ENCODE results near the gene RAB34. TPM values are rescaled to one million over a fixed set of nuclear protein-coding genes. Genes with fewer than 3 reads are reported as not detected.

RAB34 gene
- total RNA-seq, 3 donors from 2014 or later (not counting 1 experiment from before 2014, with no cell fraction given), result 3.7 to 12.9 (median 3.8) TPM

GRCh38 chr17:28748852-28749515, 31.3 kb upstream of the RAB34 start:
- Histone ChIP-seq H3K9me3 (ENCODE audit: control insufficient read depth, insufficient read depth, low read length) (no peaks in the 10 kb centered on the region), H3K4me3 (ENCODE audit: low read length) (no peak overlapping the region), H3K36me3 (ENCODE audit: control insufficient read depth, insufficient read depth, low read length) (peaks cover 15% of the 10 kb centered on the region), H3K27ac (ENCODE audit: low read length) (no peak overlapping the region), H3K27me3 (ENCODE audit: control insufficient read depth, insufficient read depth, low read length) (no peaks in the 10 kb centered on the region), H3K4me1 (ENCODE audit: control insufficient read depth, insufficient read depth, low read length) (peaks cover 37% of the 10 kb centered on the region)
- intact Hi-C loops (cut with micrococcal nuclease), result no loop called here
- no peaks in the 10 kb centered on the region for H3K36me3 Mint-ChIP-seq
- H3K27ac Mint-ChIP-seq, result peak overlapping the region in 1 of 2 donors; percentile 40
- WGBS (ENCODE audit: insufficient coverage), result 92% methylated on average over 18 of the region's 18 CpGs
- H3K4me3 Mint-ChIP-seq, result no peak overlapping the region
- no peak for ATAC-seq
- no peaks in the 10 kb centered on the region for H3K27me3 Mint-ChIP-seq (ENCODE audit: low read depth in 2 of 2)
- TF ChIP-seq CTCF (IDR thresholded peaks at IDR 0.05), result no peak
- H3K4me1 Mint-ChIP-seq, result peaks cover 5 to 21% of the 10 kb centered on the region in 2 donors
- no peaks in the 10 kb centered on the region for H3K9me3 Mint-ChIP-seq
- no peak for DNase-seq

- Mint-ChIP-seq H3K27me3 (ENCODE audit: low read depth in 2 of 2) (no peaks in the 10 kb centered on the region), H3K27ac (peak overlapping the region; percentile 4 to 40), H3K4me3 (no peak overlapping the region), H3K36me3 (no peaks in the 10 kb centered on the region), H3K9me3 (no peaks in the 10 kb centered on the region), H3K4me1 (peaks cover 5 to 26% of the 10 kb centered on the region in 2 donors)
- ATAC-seq (no peak), DNase-seq (no peak)
- no peaks in the 10 kb centered on the region for H3K27me3 ChIP-seq (ENCODE audit: control insufficient read depth, insufficient read depth, low read length)
- peaks cover 15% of the 10 kb centered on the region for H3K36me3 ChIP-seq (ENCODE audit: control insufficient read depth, insufficient read depth, low read length)
- intact Hi-C loops (cut with micrococcal nuclease), result no loop called here
- no peak for TF ChIP-seq CTCF (IDR thresholded peaks at IDR 0.05)
- WGBS (ENCODE audit: insufficient coverage), result 91% methylated on average over 18 of the region's 18 CpGs
- no peak overlapping the region for H3K27ac ChIP-seq (ENCODE audit: low read length)
- H3K4me1 ChIP-seq (ENCODE audit: control insufficient read depth, insufficient read depth, low read length), result peaks cover 43% of the 10 kb centered on the region
- no peaks in the 10 kb centered on the region for H3K9me3 ChIP-seq (ENCODE audit: control insufficient read depth, insufficient read depth, low read length)
- H3K4me3 ChIP-seq (ENCODE audit: low read length), result no peak overlapping the region
Measured at GRCh38 chr17:28747801-28748750, 30.4 kb upstream of the RAB34 start.

GRCh38 chr17:28747051-28747691, 29.5 kb upstream of the RAB34 start:
- Histone ChIP-seq H3K4me3 (ENCODE audit: low read length) (no peak overlapping the region), H3K4me1 (ENCODE audit: control insufficient read depth, insufficient read depth, low read length) (peaks cover 50% of the 10 kb centered on the region), H3K9me3 (ENCODE audit: control insufficient read depth, insufficient read depth, low read length) (no peaks in the 10 kb centered on the region), H3K36me3 (ENCODE audit: control insufficient read depth, insufficient read depth, low read length) (peaks cover 15% of the 10 kb centered on the region), H3K27ac (ENCODE audit: low read length) (no peak overlapping the region), H3K27me3 (ENCODE audit: control insufficient read depth, insufficient read depth, low read length) (no peaks in the 10 kb centered on the region)
- H3K9me3 Mint-ChIP-seq, result no peaks in the 10 kb centered on the region
- no peaks in the 10 kb centered on the region for H3K36me3 Mint-ChIP-seq
- no peak for TF ChIP-seq CTCF (IDR thresholded peaks at IDR 0.05)
- DNase-seq (no peak), ATAC-seq (no peak)
- intact Hi-C loops (cut with micrococcal nuclease), result no loop called here
- 83% methylated on average over 7 of the region's 7 CpGs for WGBS (ENCODE audit: insufficient coverage)
- H3K4me1 Mint-ChIP-seq, result peaks cover 5 to 28% of the 10 kb centered on the region in 2 donors
- no peaks in the 10 kb centered on the region for H3K27me3 Mint-ChIP-seq (ENCODE audit: low read depth in 2 of 2)
- no peak overlapping the region for H3K4me3 Mint-ChIP-seq
- peak overlapping the region in 1 of 2 donors; percentile 4 for H3K27ac Mint-ChIP-seq

Data from natural killer cell (primary cell).